GM21423 (cell line): ENCODE results near the gene RPE.

Source experiments
- ATAC-seq: cut with Tn5 transposase; IDR thresholded peaks from one replicate; pipeline ENCODE4 v1.9.1; 2021; ENCODE audit warnings: mild to moderate bottlenecking, moderate library complexity; ENCODE audit not compliant: unreplicated experiment

Gene RPE

DNA sequence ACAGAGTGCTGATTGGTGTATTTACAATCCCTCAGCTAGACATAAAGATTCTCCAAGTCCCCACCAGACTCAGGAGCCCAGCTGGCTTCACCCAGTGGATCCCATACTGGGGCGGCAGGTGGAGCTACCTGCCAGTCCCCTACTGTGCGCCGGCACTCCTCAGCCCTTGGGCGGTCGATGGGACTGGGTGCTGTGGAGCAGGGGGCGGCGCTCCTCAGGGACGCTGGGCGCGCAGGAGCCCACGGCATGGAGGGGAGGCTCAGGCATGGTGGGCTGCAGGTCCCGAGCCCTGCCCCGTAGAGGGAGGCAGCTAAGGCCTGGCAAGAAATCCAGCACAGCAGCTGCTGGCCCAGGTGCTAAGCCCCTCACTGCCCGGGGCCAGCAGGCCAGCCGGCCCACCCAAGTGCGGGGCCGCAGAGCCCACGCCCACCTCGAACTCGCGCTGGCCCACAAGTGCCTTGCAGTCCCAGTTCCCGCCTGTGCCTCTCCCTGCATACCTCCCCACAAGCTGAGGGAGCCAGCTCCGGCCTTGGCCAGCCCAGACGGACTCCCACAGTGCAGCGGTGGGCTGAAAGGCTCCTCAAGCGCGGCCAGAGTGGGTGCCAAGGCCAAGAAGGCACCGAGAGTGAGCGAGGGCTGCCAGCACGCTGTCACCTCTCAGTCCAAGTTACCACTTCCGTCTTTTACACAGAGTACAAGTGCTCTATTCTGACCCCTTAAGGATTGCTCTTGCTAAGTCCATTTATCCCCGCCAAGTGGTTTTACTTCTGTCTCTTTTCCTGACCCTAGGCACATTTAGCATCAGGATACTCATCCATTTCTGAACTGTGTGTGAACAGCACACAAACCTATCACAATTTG, 1.7 kb upstream of the RPE start:
- no peak for ATAC-seq

DNA sequence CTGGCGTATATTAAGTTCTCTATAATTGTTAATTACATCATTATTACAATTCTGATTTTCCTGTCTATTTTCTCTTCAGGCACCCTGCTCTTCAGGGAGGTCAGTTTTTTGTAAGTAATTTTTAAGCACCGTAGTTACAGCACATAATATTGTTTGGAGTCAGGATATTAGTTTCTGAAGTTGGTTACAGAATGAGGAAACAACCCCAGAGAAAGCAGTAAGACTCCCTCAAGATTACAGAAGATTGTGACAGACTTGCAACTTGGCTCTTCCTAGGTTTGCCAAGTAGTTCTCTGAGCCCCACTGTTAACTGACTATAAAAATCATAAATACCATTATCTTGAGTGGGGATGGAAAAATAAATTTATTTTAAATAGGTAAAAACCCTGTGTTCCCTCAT, 921 bp downstream of the RPE start:
- no peak for ATAC-seq

DNA sequence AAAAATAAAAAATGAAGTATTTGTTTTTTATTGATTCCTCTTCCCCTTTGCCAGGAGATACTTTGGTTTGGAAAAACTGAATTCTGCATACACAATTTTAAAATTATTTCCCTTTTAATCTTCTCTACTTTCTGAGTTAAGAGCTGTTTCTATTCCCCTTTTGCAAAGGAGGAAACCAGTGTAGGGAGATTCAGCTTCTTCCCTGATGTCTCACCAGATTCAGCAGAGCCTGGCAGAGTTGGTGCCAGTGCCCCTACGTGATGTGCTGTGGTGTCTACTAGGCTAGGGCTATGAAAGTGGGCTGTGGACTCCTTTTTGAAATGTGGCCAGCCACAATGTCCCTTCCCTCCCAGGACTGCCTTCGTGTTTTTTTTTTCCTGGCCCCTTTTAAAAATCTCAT, 2.4 kb downstream of the RPE start:
- no peak for ATAC-seq

DNA sequence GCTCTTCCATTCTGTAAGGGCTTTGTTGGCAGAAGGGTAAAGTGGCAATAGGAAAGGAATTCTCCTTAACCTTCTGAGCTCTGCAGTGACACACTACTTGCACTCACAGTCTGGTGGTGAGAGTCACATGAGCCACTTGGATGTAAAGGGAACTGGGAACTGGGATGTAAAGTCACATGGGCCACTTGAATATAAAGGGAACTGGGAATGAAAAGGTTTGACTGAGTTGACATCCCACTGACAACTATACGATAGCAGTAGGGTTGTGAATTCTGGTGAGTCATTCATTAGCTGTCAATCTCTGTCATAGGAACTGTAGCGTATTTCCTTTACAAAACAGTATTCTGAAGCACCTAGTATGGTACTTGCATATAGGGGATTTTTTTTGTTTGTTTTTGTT, 5.5 kb downstream of the RPE start:
- no peak for ATAC-seq

DNA sequence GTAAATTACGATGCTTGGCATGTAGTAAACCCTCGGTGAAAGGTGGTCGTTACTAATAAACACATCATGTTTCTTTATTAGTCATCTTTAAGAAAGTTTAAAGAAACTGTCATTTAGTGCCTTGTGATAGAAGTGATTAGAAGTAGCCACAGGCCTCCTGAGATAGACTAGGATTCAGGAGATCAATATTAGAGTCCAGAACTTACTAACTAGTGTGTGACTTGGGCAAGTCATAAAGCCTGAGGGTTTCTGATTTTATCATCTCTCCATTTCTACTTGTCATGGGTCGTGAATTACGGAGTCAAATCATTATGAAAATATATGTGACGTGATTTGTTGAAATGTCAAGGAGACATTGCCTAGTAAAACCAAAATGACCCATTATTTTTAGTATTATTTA, 6.7 kb downstream of the RPE start:
- ATAC-seq: no peak

DNA sequence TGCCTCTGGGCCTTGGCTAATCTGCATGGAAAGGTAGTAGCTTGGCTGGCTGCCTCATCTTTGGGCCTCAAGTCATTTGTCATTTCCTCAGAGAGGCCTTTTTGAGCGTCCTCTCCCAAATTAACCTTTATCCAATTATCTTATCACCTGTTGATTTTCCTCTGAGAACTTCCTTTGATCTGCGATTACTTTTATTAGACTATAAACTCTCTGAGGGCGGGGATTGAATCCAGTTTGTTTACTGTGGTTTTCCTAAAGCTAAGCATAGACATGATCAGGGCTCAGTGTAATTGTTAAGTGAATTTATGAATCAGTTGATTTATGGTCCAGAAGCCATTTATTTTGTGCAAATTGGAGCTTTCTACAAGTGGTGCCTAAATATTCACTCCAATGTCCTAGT, 7.5 kb downstream of the RPE start:
- no peak for ATAC-seq

DNA sequence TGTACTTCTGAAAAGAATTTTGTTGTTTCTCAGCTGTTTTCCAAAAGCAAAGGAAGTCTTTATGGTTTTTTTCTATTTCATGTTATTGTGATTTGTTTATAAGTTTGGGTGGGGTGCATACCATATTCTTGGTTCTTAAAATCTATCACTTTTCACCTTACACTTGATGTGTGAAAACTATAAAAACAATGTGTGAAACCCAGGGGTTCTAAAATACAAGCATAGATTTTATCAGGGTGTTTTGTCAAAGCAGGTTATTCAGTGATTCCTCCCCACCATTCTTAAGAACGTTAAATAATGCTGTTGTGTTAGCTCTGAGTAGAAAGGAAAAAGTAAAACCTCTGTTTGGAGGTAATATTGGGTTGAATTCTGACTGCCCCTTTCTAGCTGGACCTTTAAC, 17.7 kb downstream of the RPE start:
- ATAC-seq: no peak

DNA sequence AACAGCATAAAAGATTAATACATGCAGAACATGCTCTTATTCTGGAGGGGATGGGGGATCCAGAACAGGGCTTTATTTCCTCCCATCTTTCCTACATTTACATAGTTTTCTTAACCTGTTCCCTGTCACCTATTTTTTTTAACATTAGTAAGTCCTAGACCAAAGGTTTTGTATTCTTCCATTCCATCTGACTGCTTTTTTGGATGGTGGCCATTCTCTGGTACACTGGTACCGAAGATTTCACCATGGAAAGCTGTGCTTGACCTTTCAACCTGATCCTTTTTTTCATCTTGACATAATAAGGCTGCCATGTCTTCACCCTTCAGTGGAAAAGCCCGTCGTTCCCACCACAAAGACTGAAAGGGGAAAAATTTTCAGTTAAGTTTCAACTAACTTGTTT, 20.4 kb downstream of the RPE start:
- ATAC-seq: no peak

DNA sequence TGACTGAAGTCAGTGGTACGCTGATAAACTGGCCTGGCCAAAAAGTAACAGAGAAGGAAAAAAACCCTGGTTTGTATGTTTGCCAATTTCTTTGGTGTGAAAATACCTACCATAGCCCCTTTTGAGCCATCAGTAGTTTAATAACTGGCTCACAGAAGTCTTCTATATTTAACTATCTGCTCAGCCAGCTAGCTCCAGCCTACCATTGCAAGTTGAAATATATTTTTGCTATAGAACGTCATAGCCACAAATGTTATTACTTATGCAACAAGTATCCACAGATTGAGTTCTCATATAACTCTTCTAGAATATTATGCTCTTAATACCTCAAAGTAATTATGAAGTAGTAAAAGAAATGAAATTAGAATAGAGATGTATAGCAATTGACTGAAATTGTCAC, 25.2 kb downstream of the RPE start:
- no peak for ATAC-seq

DNA sequence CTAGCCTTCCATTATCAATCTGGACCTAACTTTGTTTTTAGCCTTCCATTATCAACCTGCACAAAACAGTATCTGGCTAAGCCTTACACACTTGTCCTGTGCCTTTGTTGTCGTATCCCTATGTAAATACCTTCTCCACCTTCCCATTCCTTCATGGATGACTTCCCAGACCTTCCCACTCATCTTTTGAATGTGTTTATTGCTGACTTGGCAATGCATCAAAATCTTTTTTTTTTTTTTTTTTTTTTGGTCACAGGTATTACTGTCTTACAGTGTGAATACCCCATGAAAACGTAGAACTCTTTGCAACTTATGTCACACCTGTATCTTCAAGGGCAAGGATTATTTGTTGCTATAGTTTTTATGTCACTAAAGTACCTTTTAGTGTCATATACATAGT, 25.7 kb downstream of the RPE start:
- ATAC-seq: no peak

DNA sequence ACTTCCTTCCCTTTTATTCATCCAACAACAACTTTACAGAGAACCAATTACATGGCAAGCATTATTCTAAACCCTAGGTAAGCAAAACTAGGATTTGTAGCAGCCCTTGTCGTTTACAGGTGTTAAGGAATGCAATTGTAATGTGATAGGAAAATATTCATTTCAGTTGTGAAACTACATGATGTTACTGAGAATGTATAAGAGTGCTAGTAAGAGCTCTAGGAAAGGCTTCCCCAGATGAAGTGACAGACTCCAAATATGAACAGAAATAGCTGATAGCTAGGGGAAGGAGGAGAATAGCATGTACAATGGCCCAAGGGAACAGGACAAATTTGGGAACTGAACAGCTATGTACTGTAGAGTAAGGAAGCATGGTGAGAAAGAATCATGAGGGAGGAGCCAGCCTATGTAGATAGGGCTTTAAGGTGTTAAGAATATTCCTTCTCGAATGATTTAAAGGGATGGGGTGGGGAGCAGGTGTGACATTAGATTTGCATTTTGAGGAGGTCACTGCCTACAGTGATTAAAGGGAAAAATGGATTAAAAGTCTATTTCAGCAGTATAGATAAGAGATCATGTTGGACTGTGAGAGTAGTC, 31.7 kb downstream of the RPE start:
- no peak for ATAC-seq

DNA sequence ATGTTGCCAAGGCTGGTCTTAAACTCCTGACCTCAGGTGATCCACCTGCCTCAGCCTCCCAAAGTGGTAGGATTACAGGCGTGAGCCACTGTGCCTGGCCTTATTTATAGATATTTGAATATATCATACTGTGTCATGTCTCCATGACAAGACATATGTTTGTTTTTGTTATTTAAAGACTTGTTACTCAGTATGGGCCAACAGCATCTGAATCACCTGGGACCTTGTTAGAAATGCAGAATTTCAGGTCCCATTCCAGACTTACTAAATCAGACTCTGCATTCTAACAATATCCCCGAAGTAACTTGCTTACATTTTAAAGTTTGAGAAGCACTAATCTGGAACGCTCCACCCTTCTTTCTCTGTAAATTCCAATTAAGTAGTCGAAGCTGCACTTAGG, 33.2 kb downstream of the RPE start:
- no peak for ATAC-seq

DNA sequence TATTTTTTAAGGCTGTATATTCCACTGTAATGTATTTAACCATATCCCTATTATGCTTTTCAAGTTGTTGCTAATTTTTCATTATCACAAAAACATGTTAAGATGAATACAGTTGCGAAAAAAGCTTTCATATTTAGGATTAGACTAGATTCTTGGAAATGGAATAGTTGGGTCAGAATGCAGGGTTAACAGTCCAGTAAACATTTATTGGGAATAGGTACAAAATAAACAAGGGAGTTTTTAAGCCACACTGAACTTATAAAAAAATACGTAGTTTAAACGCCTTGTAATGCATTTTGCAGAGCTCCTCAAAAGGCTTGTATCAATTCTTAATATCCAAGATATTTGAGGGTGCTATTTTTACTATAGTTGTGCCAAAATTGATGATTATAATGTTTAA, 35.6 kb downstream of the RPE start:
- ATAC-seq: no peak

DNA sequence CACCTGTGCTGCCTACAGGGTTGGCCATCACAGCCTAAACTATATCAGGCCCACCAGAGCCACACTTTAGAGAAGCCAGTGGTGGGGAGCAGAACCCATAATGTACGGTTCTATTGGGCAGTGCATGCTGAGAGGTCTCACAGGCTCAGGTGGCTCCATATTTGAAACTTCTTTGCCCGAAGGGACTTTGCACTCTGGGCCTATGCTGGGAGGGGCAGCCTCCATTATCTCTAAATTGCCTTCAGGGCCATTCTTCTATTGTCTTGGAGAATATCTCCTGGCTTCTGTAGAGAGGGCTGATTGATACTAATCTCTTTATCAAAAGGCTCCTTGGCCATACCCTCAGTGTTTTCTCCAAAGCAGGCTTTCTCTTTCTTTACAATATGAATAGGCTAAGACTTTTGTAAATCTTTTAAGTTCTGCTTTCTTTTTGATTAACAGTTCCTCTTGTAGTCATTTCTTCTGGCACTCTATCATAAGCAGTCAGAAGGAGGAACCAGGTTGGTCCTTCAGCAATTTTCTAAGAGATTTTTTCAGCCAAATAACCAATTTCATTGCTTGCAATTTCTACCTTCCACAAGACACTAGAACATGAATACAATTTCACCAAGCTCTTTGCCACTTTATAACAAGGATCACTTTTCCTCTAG, 44.5 kb downstream of the RPE start:
- ATAC-seq: no peak

DNA sequence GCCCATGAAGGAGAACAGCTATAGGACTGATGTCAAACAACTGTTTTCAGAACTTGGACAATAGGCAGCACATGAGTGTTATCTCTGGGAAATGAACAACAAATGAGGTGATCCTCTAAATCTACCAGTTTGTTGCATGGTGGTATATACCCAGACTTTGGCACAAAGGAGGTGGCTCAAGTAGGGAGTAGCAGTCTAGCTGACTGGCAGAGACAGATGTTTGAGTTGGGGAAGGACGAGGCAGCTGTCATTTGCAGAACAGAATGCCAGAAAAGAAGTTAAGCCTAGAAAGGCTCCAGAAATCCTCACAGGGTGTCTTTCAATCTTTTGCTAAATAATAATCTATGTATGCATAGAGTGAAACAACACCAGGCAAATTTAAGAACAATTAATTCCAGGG, 47.4 kb downstream of the RPE start:
- no peak for ATAC-seq

DNA sequence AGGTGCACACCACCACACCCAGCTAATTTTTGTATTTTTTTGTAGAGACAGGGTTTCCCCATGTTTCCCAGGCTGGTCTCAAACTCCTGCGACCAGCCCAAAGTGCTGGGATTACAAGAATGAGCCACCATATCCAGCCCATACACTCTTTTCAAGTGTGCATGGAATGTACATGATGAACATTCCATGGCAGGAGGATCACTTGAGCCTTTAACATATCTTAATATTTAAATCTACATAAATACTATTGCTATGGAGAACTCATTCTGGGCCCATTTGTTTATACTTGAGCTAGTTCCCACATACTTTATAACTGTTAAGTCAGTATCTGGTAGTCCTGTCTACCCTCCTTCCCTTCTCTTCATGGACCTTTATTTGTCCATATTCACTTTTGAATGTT, 48.4 kb downstream of the RPE start:
- no peak for ATAC-seq

DNA sequence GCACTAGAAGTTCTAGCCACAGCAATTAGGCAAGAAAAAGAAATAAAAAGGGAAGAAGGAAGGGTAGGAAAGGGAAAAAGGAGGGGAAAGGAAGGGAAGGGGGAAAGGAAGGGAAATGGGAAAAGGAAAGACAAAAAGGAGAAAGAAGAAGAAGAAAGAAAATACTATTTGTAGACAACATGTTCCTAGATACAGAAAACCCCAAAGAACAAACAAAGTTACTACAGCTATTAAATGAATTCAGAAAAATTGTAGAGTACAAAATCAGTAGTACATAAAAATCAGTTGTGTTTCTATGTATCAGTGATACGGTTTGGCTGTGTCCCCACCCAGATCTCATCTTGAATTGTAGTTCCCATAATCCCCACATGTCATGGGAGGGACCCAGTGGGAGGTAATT, 52.3 kb downstream of the RPE start:
- no peak for ATAC-seq

DNA sequence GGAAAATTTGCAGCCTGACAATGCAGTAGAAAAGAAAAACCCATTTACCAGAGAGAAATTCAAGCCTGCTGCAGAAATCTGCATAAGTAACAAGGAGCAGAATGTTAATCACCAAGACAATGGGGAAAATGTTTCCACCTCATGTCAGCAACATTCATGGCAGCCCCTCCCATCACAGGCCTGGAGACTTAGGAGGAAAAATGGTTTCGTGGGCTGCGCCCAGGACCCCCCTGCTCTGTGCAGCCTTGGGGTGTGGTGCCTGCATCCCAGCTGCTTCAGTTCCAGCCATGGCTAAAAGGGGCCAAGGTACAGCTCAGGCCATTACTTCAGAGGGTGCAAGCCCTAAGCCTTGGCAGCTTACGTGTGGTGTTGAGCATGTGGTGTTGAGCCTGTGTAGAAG, 53.4 kb downstream of the RPE start:
- no peak for ATAC-seq

DNA sequence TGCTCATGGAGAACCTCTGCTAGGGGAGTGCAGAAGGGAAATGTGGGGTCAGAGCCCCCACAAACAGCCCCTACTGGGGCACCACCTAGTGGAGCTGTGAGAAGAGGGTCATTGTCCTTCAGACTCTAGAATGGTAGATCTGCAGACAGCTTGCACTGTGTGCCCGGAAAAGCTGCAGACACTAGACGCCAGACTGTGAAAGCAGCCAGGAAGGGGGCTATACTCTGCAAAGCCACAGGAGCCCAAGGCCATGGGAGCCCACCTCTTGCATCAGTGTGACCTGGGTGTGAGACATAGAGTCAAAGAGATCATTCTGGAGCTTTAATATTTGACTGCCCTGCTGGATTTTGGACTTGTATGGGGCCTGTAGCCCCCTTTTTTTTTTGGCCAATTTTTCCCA, 60.9 kb downstream of the RPE start:
- no peak for ATAC-seq
